NAMALWA (cell line): ENCODE measurements around the gene ZDHHC14.
"Not testable (repeated sequence)": the region's sequence is repeated elsewhere in the genome, so short reads cannot be mapped to it uniquely, and the experiment has no call there.

Experiments
- DNase-seq: peaks from one replicate; pipeline ENCODE4 v3.0.0-alpha.2; 2015; ENCODE audit warnings: low spot score

ZDHHC14 gene

DNA sequence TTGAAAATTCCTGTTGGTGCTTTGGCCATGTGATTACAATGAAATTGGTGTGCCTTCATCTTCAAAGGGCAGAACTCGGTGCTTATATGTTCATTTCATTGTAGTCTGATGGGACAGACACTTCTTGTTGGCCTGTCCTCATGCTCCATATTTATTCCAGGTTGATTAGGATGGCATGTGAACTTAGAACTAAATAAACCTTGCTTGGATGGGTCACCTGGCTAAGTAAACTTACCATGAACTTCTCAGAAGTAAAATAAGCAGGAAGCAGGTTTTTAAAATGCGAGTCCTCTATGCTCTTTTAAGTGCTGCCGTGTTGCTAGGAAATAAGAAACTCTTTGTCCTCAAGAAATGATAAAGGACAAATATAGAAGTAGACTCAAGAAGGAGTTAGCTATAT lies 26.7 kb downstream of the ZDHHC14 start:
- no peak for DNase-seq

DNA sequence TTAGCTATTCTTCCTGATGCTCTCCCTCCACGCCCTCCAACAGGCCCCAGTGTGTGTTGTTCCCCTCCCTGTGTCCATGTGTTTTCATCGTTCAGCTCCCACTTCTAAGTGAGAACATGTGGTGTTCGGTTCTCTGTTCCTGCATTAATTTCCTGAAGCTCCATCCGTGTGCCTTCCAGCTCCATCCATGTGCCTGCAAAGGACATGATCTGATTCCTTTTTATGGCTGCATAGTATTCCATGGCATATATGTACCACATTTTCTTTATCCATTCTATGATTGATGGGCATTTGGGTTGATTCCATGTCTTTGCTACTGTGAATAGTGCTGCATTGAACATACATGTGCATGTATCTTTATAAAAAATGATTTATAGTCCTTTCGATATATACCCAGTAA lies 27.4 kb downstream of the ZDHHC14 start:
- not testable (repeated sequence) for DNase-seq

DNA sequence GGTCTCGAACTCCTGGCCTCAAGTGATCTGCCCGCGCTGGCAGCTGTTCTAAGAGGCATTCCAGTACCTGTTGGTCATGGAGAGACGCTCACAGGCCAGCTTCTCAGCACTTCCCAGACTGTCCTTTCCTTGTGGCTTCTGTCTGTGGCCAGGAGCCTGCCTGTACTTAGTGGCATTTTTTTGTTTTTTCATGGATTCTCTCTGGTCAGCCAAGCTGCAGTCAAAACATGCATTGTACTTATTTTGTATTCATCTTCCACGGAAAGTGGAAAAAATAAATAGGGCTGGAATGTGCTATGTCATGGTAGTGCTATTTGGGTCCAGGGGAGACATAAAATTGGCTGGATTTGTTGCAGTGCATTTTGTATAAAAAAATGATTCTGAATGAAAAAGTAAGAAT lies 29.1 kb downstream of the ZDHHC14 start:
- DNase-seq, result no peak

DNA sequence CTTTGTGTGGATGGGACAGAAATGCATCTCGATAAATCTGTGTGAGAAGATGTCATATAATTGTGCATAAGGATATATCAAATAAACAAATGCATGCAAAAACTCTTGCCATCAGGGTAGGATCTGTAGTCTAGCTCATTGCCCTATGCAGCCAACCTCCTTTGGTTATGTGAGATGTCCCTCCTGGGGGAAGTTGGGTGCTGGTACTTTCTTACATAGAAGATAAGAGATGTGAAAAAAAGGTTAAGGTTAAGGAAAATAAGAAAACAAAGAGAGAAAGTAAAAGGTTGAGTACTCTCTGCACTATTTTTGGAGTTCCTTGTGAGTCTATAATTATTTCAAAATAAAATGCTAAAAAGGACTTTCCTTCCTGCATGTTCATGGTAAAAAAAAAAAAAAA lies 30.4 kb downstream of the ZDHHC14 start:
- DNase-seq, result no peak

DNA sequence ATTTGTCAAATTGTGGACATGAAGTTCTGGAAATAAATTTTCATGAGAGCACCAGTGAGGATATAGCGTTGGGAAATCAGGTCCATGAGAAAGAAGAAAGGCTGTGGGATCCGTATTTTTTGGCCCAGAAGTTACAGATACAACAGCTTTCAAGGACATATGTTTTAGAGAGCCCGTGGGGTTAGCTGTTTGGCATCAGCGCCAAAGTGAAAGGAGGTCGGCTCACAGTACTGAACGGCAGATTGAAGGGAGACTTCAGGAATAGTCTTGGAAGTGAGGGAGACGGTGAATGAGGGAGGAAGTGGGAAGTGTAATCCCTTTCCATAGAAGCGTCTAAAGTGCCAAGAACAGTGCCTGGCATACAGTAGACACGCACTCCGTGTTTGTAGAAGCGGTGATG lies 31.8 kb downstream of the ZDHHC14 start:
- DNase-seq, result no peak

DNA sequence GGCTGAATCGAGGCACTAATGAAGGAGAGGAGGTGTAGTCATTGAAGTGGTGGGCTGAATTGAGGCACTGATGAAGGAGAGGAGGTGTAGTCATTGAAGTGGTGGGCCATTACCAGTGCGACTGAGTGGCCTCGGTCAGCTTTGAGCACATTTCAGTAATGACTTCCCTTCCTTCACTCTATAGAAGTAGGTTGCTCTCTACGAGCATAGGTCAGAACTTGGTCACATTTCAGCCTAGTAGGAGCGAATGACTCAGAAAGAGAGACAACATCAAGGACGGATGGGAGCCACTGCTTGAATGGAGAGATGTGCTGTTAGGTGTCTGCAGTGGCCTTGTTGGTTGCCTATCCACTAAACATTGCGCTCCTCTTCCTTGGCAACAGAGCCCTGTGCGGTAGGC lies 39.5 kb downstream of the ZDHHC14 start:
- DNase-seq, result no peak

DNA sequence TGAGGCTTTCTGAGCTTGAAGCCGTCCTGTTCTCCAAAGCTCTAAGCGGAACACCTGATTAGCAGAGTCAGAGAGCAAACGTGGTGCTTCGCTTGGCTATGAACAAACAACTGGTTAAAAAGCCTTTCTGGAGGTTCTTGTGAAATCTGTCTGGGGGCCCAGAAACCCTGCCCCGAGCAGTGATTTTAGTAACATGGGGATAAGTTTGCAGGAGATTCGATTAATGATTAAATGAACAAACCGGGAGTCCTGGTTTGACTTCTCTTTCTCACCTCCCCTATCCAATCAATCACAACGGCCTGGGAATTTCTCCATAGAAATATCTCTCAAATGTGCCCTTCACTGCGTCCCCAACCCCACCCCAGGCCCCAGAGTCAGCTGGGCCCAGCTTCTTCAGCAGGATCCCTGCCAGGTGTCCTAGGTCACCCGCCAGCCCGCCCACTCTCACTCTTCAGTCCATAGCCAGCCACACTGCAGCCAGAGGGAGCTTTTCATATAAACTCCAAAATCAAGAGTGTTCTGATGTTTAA lies 43.6 kb downstream of the ZDHHC14 start:
- DNase-seq, result no peak

DNA sequence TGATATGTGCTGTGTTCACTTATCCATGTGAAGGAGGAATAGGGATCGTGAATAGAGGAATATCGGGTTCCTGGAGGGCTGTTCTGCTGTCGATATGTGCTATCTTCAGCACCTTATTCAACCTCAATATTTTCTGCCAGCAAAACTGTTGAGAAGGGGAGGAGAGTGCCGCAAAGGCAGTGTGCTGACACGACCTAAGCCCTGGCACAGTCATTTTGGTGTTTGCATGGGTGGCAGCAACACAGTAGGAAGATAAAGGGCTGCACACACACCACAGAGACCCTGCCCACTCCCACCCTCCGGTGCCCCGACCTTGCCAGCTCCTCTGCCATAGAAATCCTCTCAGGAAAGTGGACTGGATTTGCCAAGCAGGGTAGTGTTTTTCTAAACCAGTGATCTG lies 47.0 kb downstream of the ZDHHC14 start:
- no peak for DNase-seq

DNA sequence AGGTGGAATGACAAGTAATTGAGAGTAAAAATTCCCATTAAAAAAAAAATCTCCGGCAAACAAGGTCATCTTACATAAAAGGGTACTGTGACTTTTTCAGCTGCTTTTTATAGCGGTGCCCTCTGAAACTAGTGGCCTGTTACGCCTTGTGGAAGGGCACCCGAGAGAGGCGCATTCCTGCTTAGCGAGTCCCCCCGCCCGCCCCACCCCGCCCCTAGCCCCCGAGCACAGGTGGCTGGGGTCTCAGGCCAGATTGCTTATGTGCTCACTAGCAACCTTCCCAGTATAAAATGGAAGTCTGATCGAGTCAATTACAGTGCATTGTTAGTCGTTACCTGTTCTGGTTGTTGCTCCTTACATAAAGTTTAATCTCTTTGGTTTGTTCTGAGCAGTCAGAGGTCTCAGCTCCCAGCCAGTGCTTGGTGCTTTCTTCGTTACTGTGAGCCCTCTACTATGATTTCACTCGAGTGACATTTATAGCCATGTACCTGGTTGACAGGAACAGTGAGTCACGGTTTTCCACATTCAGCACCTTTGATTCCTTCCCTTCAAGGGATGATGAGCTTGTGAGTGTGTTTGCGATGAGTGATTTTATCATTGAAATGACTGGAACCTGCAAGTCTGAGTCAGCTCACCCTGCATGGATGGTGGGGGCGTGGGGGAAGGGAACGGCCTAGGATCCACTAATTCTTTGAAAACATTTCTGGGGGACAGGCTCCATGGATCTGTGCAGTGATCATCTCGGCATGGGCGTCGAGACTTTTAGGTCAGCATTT lies 47.6 kb downstream of the ZDHHC14 start:
- DNase-seq, result no peak

DNA sequence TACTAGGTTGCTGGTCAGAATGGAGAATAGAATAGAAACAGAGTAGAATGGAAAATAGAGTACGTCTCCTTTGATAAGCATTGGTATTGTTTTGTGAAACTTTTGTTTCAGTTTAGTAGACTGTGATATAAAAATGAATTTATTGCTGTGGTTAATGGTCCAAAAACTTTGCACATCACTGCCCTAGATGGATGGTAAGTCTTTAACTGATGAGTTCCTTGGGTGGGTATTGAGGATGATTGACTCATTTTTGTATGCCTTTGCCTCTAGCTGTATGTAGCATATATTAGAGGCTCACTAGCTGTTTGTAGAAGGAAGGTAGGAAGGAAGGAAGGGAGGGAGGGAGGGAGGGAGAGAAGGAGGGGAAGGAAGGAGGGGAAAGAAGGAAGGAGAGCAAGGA lies 48.3 kb downstream of the ZDHHC14 start:
- no peak for DNase-seq

DNA sequence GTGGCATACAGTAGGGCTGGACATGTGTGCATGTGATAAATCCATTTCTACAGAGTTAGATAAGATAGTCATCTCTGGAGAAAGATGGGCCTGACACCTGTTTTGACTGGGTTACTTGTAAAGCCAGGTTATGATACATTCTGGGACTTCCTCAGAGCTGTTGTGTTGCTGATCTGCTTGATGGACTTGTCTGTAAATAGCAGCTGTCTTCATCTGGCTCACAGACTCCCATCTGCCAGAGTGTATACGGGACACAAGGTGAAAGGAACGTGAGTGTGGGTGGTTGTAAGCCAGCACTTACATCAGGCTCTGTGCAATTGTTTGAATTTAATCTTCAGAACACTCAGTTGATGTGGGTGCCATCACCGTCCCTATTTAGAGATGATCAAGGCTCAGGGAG lies 49.8 kb downstream of the ZDHHC14 start:
- DNase-seq, result no peak

DNA sequence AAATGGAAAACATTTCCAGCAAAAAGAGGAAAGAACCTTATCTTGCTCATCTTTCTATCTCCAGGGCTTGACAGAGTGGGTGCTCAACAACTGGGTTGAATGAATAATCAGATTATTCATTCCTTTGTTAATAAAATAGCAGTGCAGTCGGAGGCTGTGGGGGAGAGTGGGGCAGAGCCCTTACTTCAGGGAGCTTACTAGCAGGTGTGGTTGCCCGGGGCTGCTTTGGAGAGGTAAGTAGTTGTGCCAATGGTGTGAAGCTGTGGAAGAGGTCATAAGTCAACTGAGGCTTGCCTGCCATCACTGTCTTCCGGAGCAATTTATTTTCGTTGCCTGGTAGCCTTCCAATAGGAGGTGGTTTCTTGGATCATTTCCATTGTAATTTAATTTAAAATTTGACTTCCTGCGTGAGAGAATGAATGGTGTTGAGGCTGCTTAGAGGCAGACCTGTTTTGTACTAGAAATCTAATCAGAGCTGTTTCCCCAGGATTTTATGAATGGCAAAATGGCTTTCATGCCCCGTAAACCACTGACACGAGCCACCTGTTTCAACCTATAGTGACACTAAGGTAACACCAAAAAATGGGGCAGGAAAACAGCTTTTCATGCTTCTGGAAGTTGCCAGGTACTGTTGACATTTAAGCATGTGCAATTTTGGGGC lies 51.4 kb downstream of the ZDHHC14 start:
- DNase-seq, result no peak

DNA sequence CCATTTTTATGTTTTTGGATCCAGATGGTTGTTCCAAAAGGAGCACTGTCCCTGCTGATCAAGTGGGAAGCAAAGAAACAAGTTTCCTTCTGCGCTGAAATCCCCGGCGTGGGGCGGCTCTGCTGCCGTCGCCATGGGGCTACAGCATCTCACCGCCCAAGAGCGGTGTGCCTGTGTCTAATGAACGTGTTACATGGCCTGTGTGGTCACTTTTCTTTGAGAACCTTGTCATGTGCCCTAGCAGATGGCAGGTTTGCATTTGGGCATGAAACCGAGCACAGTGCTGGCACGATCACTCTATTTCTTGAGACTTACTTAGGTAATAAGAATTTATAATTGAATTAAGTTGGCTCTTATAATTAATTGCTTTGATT lies 51.9 kb downstream of the ZDHHC14 start:
- no peak for DNase-seq

DNA sequence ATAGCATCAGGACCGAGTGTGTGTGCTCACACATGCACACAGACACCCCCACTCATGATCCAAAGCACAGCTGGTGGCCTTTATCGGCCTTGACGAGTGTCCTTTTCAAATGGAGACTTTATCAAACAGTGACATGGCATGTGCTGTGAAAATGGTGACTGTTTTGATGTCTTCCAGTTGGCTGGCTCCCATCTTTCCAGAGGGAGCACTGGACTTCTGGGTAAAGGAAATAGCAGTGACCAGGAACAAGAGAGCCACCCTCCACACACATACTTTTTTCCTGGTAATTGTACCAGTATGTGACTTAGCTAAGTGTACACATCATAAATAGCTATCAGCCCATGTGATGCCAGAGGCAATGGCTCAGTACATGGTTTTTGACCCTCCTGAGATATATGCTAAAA lies 52.7 kb downstream of the ZDHHC14 start:
- no peak for DNase-seq

DNA sequence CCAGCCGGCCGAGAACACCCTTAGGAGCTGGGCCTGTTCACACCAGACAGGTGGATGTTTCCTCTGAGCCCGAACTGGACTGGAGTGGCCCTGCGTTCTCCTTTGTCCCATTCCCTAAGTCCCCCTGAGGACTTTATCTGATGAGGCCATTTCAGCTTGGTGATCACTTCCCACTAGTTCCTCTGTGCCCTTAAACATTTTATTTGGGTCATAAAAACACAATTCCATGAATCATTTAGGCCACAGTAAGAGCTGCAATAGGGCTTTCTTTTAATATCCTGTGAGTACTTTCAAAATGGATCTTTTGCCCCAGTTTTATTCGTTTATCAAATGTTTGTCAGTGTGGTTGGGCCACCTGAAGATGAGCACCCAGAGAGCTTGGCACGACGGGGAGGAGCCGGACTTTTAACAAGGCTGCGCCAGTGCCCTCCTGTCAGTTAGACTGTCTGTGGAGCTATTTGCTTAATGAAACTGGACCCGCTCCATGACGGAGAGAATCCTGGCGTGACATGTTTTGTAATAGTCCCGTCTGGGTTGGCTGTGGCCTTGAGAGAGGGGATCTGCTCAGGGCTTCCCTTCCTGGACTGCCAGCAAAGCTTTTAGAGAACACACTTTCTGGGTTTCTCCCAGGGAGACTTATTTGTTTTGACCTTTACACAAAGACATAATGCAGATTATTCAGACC lies 53.5 kb downstream of the ZDHHC14 start:
- no peak for DNase-seq

DNA sequence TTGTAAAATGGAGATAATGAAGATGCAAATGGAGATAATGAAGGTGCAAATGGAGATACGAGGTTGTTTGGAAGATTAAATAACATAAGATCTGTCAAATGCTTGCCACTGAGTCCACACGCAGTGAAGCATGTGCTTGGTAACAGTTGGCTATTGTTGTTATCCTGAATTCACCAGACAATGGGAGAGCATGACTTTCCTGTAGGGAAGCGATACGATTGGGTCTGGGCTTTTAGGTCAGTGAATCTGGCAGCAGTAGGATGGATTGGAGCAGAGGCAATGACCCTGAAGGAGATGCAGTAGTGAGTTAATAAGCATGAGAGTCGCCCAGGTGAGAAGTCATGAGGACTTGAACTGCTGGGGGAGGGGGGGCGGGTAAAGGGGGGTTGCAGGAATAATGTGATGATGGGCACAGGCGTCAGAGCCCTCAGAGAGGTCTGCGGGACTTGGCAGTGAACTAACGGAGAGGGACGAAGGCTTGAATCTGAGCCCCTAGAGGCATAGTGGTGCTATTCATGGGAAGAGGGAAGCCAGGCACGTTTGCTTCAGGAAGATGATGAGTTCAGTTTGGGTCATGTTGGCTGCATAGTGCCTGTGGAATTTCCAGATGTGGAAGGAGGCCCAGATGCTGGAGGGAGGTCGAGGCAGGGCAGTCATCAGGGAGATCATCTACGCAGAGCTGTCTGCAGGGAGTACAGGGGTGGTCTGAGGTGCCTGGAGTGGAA lies 55.4 kb downstream of the ZDHHC14 start:
- no peak for DNase-seq

DNA sequence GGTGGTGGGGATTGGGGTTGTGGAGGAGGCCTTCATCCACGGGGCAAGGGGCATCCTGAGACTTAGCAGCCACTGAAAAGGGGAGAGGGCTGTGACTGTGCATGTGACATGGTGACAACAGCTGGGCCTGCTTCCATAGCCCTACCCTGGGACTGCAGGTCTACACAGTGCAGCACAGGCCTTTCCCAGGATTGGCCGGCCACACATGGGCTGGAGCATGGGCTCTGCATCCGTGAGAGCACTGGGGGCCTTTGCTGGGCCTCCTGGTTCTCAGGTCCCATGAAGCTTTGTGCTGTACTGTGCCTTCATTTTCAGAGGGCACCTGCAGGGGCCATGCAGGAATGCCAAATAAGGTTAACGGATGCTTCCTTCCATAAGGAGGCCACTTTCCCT lies 56.0 kb downstream of the ZDHHC14 start:
- no peak for DNase-seq

DNA sequence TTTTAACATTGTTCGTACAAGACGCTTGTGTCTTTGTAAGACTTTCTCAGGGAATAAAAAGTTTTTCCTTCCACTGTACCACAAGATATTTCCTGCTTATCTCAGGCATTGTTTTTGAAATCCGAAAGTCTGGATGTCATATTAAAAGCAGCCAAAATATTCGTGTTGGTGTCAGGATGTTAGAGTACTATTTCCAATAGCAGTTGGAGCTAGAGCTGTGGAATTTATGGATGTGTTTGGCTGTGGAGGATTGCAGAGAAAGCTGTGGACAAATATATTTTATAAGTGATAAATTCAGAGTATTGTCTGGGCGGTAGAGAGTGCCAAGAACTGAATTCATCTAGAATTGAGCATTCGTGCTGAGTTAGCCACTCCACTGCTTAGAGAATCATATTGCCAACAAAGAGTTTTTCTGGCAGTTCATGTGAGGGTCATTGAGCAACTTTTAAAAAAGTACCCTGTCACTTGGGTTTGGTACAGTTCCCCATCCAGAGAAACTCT lies 57.7 kb downstream of the ZDHHC14 start:
- no peak for DNase-seq

DNA sequence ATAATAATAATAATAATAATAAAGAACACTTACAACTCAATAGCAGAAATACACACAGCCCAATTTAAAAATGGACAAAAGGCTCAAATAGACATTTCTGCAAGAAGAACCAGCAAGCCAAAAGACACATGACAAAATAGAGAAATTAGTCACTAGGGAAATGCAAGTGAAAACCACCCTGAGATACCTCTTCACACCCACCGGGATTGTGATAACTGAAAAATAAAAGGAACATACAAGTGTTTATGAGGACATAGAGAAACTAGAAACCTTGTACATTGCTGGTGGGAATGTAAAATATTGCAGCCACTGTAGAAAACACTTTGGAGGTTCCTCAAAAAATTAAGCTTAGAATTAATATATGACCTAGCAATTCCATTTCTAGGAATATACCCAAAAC lies 59.2 kb downstream of the ZDHHC14 start:
- no peak for DNase-seq

DNA sequence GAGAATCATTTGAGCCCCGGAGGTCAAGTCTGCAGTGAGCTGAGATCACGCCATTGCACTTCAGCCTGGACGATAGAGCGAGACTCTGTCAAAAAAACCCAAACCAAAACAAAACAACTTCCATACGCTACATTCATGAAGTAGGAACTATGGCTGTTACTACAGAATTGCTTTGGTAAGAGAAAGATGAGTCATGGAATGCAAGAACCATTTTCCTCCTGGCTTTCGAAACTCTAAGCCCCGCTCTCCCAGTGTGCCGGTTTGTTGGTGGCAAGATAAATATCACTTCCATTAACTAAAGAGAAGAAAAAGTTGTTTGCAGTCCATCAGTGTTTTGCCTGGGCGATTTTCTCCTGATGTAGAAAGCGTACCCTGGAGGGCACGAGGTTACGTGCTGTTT lies 61.3 kb downstream of the ZDHHC14 start:
- no peak for DNase-seq

DNA sequence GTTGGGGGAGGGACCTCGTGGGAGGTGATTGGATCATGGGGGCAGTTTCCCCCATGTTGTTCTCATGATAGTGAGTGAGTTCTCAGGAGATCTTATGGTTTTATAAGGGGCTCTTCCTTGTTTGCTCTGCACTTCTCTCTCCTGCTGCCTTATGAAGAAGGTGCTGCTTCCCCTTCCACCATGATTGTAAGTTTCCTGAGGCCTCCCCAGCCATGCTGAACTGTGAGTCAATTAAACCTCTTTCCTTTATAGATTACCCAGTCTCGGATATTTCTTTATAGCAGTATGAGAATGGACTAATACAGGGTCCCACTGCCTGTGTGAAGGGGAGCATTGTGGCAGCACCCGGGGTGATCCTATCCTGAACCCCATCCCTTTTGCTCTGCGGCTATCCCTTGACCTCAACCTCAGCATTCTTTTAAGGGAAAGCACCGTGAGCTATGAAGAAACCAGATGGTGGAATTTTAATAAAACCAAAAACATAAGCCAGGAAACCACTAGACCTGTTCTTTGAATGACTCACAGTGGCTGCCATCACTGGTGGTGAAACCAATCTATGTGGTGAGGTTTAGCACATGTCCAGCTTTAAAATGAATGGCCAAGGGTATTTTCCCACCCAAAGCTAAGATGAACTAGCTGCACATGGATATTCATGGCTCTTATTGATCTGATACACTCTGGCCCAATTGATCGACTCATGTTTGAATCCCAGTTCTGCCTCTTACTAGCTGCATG lies 62.2 kb downstream of the ZDHHC14 start:
- no peak for DNase-seq
